KOPT-K1 (cell line): ENCODE results near the gene CITED2.
"Not testable (repeated sequence)": the region's sequence is repeated elsewhere in the genome, so short reads cannot be mapped to it uniquely, and the experiment has no call there.

Experiments
- H3K27ac ChIP-seq: fragments of 200-600 bp; sonication (generic); 2 replicates; pipeline ENCODE4 v1.5.1; 2016; ENCODE audit warnings: antibody characterized with exemption, mild to moderate bottlenecking, low read depth, low read length; ENCODE audit not compliant: poor library complexity, severe bottlenecking
- H3K36me3 ChIP-seq: fragments of 200-600 bp; sonication (generic); 2 replicates; pipeline ENCODE4 v1.5.1; 2017; ENCODE audit warnings: antibody characterized with exemption, mild to moderate bottlenecking, low read length, moderate library complexity; ENCODE audit not compliant: insufficient read depth
- H3K9me3 ChIP-seq: fragments of 200-600 bp; sonication (generic); 2 replicates; pipeline ENCODE4 v1.5.1; 2017; ENCODE audit warnings: antibody characterized with exemption, low read length, mild to moderate bottlenecking; ENCODE audit not compliant: insufficient read depth, poor library complexity, severe bottlenecking

CITED2 gene, protein sequence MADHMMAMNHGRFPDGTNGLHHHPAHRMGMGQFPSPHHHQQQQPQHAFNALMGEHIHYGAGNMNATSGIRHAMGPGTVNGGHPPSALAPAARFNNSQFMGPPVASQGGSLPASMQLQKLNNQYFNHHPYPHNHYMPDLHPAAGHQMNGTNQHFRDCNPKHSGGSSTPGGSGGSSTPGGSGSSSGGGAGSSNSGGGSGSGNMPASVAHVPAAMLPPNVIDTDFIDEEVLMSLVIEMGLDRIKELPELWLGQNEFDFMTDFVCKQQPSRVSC

DNA sequence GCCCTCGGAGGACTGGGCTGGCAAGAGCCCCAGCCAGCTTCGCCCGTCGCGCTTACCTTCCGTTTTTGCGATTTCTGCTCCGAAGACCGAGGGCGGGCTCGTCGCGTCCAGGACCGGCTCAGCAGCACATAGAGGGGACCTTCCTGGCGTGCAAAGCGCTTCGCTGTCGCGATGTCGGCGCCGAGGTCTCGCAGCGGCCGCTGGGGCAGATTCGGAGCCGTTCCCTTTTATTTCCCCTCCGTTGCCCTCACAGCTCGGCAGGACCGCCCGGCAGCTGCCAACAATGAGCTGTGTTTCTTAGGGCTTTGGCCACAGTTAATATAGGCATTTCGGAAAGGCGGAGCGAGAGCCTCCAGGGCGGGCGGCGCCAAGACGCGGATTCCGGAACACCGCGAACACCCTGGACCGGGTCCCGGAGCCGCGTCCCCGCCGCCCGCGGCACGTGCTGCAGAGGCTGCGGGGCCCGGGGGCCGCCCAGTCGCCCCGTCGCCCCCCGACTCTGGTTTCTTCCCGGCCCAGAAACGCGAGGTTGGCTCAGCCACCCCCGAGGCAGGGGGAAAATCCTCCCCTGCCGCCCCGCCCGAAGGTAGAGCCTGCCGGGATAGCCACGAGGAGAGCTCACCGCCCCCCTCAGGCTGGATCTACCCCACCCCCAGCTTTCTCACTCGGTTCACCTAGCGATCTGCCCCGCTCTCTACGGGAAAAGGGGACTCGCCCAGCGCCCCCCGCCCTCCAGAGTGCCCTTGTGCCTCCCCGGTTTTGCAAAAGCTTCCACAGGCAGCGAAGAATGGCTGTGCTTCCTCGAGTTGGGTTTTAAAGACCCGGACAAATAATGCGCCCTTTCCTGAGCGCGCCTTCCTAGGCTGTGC is at the start of gene CITED2:
Gene CITED2 (minus strand): TSS at position 292 of the 869 bp plus-strand sequence. CDS start 704 bp downstream, outside the sequence.
- H3K27ac ChIP-seq: peak within 1 kb of the TSS; percentile 72
- no peaks in the 10 kb centered on the region for H3K36me3 ChIP-seq
- H3K9me3 ChIP-seq: no peaks in the 10 kb centered on the region

DNA sequence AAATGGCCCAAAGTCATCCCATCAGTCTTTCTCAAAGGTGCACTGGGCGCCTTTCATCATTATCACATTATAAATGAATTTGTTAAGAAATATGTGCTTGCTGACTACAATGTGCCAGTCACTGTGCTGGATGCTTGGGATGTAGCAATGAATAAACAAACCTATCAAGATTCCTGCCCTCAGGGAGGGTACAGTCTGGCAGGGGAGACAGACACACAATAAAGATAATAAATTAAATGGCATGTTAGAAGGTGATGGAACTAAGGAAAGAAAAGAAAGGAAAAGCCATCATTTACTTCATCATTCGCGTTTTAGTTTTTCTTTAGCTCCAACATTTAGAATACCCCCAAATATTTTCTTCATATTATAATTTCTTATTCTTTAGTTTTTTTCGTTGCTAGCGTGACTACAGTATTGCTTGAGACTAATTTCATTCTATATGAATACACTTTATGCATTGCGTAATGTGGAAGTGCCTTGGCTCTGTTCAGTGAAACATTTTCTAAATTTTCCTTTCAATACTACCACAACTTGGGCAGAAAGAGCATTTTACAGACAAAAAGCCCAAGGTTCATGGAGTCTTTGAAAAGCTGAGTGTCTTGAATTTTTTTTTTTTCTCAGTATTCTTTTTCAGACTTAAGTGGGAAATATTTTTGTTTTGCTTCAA is 48.7 kb upstream of the CITED2 start:
- no peaks in the 10 kb centered on the region for H3K36me3 ChIP-seq
- H3K27ac ChIP-seq: no peak overlapping the region
- no peaks in the 10 kb centered on the region for H3K9me3 ChIP-seq

DNA sequence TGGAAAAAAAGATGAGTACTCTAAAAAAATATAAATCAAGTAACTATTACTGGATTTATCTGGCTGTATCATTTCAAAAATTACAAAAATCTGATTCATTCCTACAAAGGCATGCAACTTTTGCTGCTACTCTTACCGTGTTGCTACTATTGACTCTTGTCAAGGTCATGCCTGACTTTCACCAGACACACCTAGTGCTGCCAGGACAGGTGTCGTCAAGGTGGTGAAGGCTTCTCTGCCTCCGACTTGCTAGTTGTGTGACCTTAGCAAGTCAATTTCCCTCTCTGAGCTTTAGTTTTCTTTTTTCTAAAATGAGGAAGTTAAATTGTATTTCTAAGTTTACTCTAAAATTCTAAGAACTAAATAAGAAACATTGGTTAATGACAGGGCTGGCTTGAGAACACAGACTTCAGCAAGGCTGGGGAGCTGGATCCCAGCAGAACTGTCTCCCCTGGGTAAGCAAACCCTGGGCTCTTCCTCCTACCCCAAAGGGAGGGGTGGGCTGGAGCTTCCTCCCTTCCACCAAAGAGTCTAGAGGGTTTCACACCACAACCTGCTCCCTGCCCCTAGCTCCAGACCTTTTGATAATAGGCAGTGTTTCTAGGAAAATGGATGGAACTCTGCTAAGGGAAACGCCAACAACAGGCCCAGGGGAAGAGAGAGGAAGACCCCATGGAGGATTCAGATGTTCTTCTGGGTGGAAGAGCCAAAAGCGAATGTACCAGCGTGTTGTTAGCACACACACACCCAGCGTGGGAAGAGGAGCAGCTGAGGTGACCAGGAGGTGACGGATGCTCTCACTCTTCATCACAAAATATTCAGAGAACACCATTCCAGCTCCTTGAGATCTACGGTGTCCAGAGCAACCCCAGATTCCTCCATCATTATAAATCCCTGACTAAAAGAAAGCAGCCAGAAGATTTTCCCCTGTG is 47.9 kb upstream of the CITED2 start:
- Histone ChIP-seq H3K27ac (no peak overlapping the region), H3K36me3 (no peaks in the 10 kb centered on the region)

DNA sequence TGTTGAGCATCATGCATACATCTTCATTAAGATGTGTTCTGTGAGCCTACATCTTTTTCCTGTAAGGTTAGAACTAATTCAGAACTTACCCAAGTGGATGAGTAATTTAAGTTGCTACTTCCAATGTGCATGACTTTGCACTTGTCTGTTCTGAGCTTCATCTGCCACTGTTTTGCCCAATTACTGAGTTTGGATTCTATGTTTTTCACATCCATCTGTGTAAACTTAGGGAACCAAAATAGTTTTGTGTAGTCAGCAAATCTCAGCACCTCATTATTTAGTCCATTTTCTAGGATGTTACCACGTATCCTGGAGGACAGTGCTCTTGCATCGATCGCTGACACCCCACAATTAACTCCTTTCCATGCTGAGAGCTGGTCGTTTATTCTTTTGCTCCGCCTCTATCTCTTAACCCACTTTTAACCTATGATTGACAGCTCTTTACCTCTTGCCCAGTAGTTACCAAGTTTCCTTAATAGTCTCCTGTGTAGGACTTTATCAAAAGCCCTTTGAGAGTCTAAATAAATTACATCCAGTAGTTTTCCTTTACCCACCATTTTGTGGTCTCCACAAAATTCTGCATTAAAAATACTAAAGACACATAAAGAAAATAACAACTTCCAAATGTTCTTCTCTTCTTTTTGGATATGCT is 44.2 kb upstream of the CITED2 start:
- no peaks in the 10 kb centered on the region for H3K36me3 ChIP-seq
- H3K9me3 ChIP-seq: no peaks in the 10 kb centered on the region
- no peak overlapping the region for H3K27ac ChIP-seq

More for the DNA sequence above, 47.9 kb upstream of the CITED2 start:
- no peaks in the 10 kb centered on the region for H3K9me3 ChIP-seq

DNA sequence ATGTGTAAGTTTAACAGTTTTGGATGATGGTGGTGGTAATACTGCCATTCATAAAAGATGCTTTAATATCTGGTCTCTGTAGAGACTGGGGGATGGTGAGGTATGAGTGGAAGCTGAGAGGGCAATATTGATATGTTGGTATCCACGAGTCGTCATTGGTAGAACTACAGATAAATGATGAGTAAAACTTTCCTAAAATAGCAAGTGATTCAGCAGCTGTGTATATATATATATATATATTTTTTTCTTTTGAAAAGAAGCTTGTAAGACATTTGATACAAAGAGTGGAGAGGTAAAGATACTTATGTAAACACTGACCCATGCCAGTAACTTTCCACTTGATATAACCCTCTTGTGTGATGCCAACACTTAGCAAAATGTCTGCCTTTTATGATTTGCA is 41.7 kb upstream of the CITED2 start:
- Histone ChIP-seq H3K36me3 (no peaks in the 10 kb centered on the region), H3K27ac (no peak overlapping the region), H3K9me3 (no peaks in the 10 kb centered on the region)

DNA sequence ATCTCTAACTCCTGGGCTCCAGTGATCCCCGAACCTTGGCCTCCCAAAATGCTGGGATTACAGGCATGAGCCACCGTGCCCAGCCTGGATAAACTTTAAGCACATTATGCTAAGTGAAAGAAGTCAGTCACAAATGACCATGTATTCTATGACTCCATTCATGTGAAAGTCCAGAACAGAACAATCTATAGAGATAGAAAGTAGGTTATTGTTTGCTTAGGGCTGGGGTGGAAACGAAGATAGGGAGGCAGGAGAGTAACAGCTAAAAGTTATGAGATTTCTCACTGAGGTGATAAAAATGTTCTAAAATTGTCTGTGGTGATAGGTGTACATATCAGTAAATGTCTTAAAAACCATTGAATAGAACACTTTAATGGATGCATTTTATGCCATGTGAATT is 40.9 kb upstream of the CITED2 start:
- H3K36me3 ChIP-seq: no peaks in the 10 kb centered on the region

DNA sequence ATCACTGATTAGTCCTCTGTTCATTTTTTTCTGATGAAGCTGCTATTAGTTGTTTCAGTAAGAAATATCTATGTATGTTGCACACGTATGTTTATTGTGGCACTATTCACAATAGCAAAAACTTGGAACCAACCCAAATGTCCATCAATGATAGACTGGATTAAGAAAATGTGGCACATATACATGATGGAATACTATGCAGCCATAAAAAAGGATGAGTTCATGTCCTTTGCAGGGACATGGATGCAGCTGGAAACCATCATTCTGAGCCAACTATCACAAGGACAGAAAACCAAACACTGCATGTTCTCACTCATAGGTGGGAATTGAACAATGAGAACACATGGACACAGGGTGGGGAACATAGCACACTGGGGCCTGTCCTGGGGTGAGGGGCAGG is 37.7 kb upstream of the CITED2 start:
- not testable (repeated sequence) for H3K36me3 ChIP-seq

More for the DNA sequence above, 40.9 kb upstream of the CITED2 start:
- no peak overlapping the region for H3K27ac ChIP-seq
- H3K9me3 ChIP-seq: no peaks in the 10 kb centered on the region

DNA sequence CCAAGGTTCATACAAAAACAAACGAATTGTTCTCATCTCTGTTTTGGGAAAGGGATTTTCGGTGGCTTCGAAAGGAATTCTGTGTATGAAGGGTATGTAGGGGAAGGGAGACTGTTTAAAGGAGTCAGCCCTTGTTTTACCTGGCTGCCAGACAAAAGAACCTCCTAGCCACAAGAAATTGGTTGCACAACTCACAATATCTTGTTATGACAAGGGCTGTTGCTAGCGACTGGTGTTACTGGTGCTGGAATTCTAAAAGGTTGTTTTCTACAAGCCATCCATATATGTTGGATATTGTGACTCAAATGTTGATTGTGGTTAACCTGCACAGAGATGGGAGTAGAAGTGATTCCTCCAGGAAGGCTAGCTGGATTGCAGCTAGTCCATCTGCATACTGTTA is 34.6 kb upstream of the CITED2 start:
- H3K36me3 ChIP-seq: no peaks in the 10 kb centered on the region
- H3K27ac ChIP-seq: no peak overlapping the region
- no peaks in the 10 kb centered on the region for H3K9me3 ChIP-seq

More for the DNA sequence above, 37.7 kb upstream of the CITED2 start:
- H3K9me3 ChIP-seq, H3K27ac ChIP-seq: not testable (repeated sequence)

DNA sequence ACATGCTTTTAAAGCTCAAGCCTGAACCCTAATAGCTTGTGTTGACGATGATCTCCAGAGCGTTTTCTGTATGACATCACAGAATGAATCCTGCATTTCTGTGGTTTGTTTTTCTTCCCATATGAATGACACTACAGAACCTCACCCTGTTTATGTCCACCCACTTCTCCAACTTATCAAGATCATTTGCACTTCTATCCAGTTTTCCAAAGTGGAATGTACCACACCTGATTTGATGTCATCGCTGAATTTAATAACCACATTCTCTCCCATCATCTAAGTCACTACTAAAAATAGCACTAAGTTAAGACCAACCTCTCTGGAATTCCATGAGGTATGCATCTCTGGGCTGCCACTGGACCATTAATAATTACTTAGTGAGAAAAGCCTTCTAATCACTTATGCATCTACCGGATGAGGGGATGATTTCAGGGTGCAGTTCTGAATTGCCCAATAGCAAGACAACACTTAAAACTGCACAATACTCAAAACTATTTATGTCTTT is 33.3 kb upstream of the CITED2 start:
- Histone ChIP-seq H3K9me3 (no peaks in the 10 kb centered on the region), H3K27ac (no peak overlapping the region)

DNA sequence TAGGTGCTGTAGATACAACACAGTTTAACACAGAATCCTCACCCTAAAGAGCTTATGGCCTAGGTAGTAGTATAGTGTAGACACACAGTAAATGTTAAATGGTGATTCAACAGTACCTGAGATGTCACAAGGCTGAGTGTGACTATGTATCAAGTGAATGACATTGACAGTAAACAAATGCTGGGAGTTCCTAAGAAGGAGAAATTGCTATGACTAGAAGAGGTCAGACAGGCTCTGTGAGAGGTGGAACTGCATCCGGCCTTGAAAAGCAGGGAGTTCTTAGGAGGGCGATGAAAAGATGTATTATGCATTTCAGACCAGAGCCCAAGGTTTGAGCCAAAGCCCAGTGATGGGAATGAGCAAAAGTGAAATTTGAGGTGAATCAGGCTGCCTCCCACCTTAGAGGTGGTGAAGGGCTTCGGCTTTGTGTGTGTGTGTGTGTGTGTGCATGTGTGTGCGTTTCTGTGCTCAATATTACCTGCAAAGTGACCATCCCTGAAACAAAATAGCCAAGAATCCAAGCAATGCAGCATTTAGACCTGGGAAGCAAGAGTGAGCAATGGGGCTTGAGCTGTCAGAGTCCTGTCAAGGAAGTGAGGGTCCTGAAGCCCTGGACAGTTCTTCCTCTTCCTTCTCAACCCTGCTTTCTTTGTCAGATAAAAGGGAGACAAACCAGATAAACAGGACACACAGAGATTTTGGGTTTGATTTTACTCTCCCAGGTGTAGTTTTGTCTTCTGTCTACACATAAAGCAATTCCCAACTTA is 32.3 kb upstream of the CITED2 start:
- Histone ChIP-seq H3K36me3 (no peaks in the 10 kb centered on the region), H3K9me3 (no peaks in the 10 kb centered on the region), H3K27ac (no peak overlapping the region)

More for the DNA sequence above, 33.3 kb upstream of the CITED2 start:
- no peaks in the 10 kb centered on the region for H3K36me3 ChIP-seq

DNA sequence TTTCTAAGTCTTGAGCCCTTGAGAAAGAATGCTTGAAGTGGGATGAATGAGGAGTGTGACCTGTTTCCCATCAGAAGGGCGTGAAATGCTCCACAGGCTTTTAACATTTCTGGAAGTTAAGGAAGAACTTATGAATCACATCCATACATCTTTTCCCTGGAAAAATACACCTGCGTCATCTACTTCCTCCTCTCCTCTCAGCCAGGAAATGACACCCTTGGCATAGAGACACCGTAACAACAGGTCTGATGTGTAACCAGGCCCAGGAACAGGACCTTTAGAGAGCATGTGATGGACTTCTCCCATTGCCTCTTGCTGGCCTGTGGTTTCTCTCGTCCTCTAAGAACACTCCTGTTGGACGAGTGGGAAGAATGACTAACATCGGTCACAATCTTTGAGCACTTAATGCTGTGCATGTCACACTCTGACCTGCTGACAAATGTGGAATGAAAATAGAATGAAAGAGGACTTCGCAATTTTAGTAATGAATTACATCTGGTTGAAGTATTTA is 28.5 kb upstream of the CITED2 start:
- no peaks in the 10 kb centered on the region for H3K36me3 ChIP-seq
- H3K27ac ChIP-seq: no peak overlapping the region
- no peaks in the 10 kb centered on the region for H3K9me3 ChIP-seq

DNA sequence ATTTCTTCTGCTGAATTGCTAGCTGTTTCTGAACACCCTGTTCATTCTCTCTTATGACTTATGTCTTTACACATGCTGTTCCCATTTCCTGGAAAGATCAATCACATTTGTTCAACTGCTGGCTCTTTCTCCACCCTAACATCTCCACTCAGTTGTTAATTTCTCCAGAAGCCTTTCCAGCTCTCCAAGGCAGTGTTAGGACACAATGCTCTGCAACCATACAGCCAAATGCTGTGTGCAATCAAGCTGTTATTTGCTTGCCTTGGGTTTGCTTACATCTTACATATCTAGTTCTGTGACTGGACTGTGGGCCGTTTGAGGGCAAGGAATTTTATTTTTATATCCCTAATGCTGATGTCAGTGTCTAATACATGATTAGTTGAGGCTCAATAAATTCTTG is 24.2 kb upstream of the CITED2 start:
- Histone ChIP-seq H3K27ac (no peak overlapping the region), H3K9me3 (no peaks in the 10 kb centered on the region), H3K36me3 (no peaks in the 10 kb centered on the region)

DNA sequence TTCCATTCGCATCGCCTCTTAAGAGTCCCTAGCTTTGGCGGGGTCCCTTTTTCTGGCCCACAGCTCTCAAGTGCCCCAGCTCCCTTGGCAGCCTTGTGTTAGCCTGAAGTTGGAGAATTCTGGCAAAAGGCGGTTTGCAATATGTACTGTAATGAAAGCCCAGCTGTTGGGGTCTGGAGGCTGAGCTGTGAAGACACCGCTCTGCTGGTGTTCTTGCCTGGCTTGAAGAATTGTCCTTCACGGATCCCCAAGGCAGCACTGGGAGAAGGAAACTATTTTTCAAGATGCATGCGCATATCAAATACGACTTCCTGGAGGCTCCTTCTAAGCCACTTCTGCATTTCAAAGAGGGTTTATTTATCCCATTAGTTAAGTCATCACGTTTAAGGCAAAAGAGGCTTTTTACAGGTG is 21.4 kb upstream of the CITED2 start:
- no peaks in the 10 kb centered on the region for H3K36me3 ChIP-seq
- H3K9me3 ChIP-seq: no peaks in the 10 kb centered on the region
- no peak overlapping the region for H3K27ac ChIP-seq
